ENCODE results near the gene SLC6A16.
A peak's percentile ranks its signal among the peaks of the same experiment; 100 is the strongest.
"Not testable (repeated sequence)": the region's sequence is repeated elsewhere in the genome, so short reads cannot be mapped to it uniquely, and the experiment has no call there.

SLC6A16 gene

GRCh38 chr19:49324801-49325576 lies at the start of gene SLC6A16:
Gene SLC6A16, minus strand, starts transcription at chr19:49325191. Its CDS starts 13,844 bp downstream, at chr19:49311347.
- no peak for DNase-seq (ENCODE audit: low read depth)

- not testable (repeated sequence) for DNase-seq (ENCODE audit: low read depth)
Measured at GRCh38 chr19:49373174-49373573, 48.2 kb upstream of the SLC6A16 start.

GRCh38 chr19:49371184-49371583 lies 46.2 kb upstream of the SLC6A16 start:
- DNase-seq (ENCODE audit: low read depth): no peak

DNA sequence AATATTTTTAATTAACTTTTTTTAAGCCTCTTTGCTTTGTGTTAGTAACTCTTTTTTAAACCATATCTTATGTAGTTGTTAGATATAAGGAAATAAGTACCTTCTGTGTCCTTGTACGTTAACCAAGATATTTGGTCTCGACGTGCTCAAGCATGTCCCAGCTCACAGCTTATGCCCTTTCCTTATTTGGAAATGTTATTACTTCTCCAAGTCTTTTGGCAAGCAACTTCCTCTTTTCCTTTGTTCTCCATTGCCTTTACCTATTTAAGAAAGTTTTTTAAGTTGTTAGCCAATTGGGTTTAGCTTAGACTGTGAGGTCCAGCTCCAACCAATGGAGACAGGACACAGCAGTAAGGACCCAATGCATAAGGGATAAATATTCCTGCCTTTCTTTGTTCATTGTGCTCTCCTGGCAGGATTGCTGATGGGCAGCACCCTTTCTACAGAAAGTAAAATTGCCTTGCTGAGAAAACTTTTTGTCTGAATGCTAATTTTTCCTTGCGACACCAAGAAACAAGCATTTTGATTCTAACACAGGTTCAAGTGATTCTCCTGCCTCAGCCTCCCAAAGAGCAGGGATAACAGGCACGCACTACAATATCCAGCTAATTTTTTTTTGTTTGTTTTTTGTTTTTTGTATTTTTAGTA lies 43.8 kb upstream of the SLC6A16 start:
- DNase-seq (ENCODE audit: low read depth): no peak

GRCh38 chr19:49366110-49366509 lies 41.1 kb upstream of the SLC6A16 start:
- DNase-seq (ENCODE audit: low read depth): no peak

GRCh38 chr19:49364083-49364737 lies 39.2 kb upstream of the SLC6A16 start:
- DNase-seq (ENCODE audit: low read depth): no peak

GRCh38 chr19:49363268-49364082 lies 38.5 kb upstream of the SLC6A16 start, which contains the start of gene DKKL1:
Gene DKKL1, plus strand, starts transcription at chr19:49363877. Its CDS starts 122 bp downstream, at chr19:49363999.
- peak; percentile 38 for DNase-seq (ENCODE audit: low read depth)

- no peak for DNase-seq (ENCODE audit: low read depth)
Measured at GRCh38 chr19:49362929-49363267, 37.9 kb upstream of the SLC6A16 start.

GRCh38 chr19:49362048-49362928 lies 37.3 kb upstream of the SLC6A16 start, which contains the start of gene TEAD2:
Gene TEAD2, minus strand, starts transcription at chr19:49362416. Its CDS starts 2,341 bp downstream, at chr19:49360075.
- no peak for DNase-seq (ENCODE audit: low read depth)

- no peak for DNase-seq (ENCODE audit: low read depth)
Measured at GRCh38 chr19:49361438-49362047, 36.6 kb upstream of the SLC6A16 start.

GRCh38 chr19:49359851-49360820 lies 35.1 kb upstream of the SLC6A16 start:
- no peak for DNase-seq (ENCODE audit: low read depth)

- DNase-seq (ENCODE audit: low read depth): no peak
Measured at GRCh38 chr19:49357186-49357585, 32.2 kb upstream of the SLC6A16 start.

DNA sequence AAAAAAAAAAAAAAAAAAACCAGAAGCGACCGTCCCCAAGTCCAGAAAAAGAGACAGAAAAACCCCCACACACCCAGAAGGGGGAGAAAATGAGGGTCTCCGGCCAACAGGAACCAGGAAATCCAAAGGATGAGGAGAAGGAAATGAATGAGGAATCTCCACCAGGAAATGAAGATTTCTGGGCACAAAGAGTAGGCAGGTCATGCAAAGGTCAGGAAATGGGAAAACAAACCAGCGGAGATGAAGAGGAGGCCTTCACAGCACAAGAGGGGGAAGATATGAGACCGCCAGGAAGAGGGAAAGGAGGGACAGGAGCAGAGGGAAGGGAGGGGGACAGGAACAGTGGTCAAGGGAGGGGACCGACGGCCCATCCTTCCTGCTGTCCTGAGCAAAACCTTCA lies 31.4 kb upstream of the SLC6A16 start:
- DNase-seq (ENCODE audit: low read depth): no peak

GRCh38 chr19:49355909-49356353 lies 30.9 kb upstream of the SLC6A16 start:
- no peak for DNase-seq (ENCODE audit: low read depth)

DNA sequence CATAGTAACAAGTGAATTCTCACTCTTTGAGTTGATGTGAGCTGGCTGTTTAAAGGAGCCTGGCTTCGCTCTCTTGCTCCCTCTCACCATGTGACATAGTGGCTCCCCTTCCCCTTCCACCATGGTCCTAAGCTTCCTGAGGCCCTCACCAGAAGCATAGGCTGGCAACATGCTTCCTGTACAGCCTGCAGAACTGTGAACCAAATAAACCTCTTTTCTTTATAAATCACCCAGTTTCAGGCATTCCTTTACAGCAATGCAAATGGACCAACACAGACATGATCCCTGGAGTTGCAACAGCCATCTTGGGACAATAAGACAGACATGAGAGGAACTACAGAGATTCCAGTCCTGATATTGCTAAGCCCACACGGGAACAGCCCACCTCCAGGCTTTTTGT lies 24.6 kb upstream of the SLC6A16 start:
- no peak for DNase-seq (ENCODE audit: low read depth)

GRCh38 chr19:49348305-49349189 lies 23.6 kb upstream of the SLC6A16 start:
- no peak for DNase-seq (ENCODE audit: low read depth)

DNA sequence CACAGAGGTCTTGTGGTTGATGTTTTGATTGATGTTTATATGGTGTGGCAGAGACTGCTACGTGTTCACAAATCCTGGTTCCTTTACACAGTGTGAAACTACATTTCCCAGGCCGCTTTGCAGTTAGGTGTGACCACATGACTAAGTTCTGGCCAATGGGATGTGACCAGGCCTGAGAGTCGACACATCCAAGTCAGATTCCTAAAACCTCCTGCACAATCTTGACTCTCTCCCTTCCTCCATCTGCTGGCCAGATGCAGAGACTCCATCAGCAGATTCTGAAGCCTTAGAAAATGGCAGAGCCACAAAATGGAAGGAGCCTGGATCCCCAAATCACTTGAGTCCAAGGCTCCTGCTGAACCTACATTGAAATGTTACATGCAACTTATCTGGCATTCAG lies 22.8 kb upstream of the SLC6A16 start:
- DNase-seq (ENCODE audit: low read depth): no peak

DNA sequence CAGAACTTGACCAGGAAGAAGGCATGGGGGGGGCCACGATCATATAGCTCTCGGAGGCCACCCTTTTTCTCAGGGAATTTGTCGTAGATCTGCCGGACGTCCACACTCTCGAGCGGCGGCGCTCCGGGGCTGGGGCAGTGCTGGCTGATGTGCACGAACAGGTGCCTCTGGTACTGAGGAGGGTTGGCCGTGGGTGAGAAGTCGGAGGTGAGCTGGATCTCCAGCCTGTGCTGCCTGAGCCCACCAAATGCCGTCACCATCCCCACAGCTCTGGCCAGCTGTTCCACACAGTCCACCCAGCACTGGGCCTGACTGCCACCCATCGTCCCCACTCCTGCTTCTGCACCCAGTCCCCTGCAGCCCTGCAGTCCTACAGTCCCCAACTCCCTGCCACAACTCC lies 22.2 kb upstream of the SLC6A16 start:
- DNase-seq (ENCODE audit: low read depth): no peak

Measured in activated T-cell treated with anti-CD3 and anti-CD28 coated beads for 1 hour (primary cell).